ENCODE data around the gene CIAO2B. TPM values are rescaled to one million over a fixed set of nuclear protein-coding genes. Genes with fewer than 3 reads are reported as not detected.

The CIAO2B gene
- polyA plus RNA-seq, 1 donor (not counting 4 experiments of a cell fraction or from before 2014, with no cell fraction given), result 105 TPM

GRCh38 chr16:66900721-66901441, 33.3 kb downstream of the CIAO2B start:
- Histone ChIP-seq H3K9me3 (ENCODE audit: control insufficient read depth, low read depth, low read length) (no peaks in the 10 kb centered on the region), H3K9ac (ENCODE audit: control insufficient read depth, extremely low read depth, insufficient read depth, low read length) (no peak overlapping the region), H3K9me1 (ENCODE audit: control insufficient read depth, extremely low read depth, insufficient read depth, low read length) (no peaks in the 10 kb centered on the region), H3K27ac (ENCODE audit: control insufficient read depth, insufficient read depth, low read length) (no peak overlapping the region), H3K27me3 (ENCODE audit: control insufficient read depth, extremely low read depth, insufficient read depth, low read length) (no peaks in the 10 kb centered on the region), H2AFZ (ENCODE audit: control insufficient read depth, low read length) (no peak overlapping the region), H4K20me1 (ENCODE audit: control insufficient read depth, extremely low read depth, insufficient read depth, low read length) (no peaks in the 10 kb centered on the region), H3K4me2 (ENCODE audit: control insufficient read depth, extremely low read depth, insufficient read depth, low read depth, low read length) (no peak overlapping the region), H3K4me3 (ENCODE audit: control insufficient read depth in 2 of 3, extremely low read depth in 1 of 3, insufficient read depth in 2 of 3, low read depth in 1 of 3, low read length in 3 of 3) (no peak overlapping the region), H3K4me1 (ENCODE audit: control insufficient read depth, extremely low read depth, insufficient read depth, low read length) (peaks cover 26% of the 10 kb centered on the region), H3K79me2 (ENCODE audit: control insufficient read depth, insufficient read depth, low read length) (no peaks in the 10 kb centered on the region), H3K36me3 (ENCODE audit: control insufficient read depth in 2 of 2, extremely low read depth in 1 of 2, insufficient read depth in 2 of 2, low read length in 2 of 2) (no peaks in the 10 kb centered on the region)
- TF ChIP-seq CTCF (optimal IDR thresholded peaks at IDR 0.05 in 1 of 3, IDR thresholded peaks at IDR 0.05 in 1 of 3, conservative IDR thresholded peaks at IDR 0.05 in 1 of 3; ENCODE audit: extremely low read depth in 1 of 3, insufficient read depth in 2 of 3, low read length in 3 of 3), result no peak
- TF ChIP-seq EZH2 (IDR thresholded peaks at IDR 0.05; ENCODE audit: low read length), result no peak
- dilution Hi-C loops (cut with MboI; ENCODE audit: extremely low pct_ligation_motif_present, low sequenced_read_pairs), result no loop called here
- DNase-seq (ENCODE audit: low read depth, low spot score) (no peak), FAIRE-seq (no peak)

GRCh38 chr16:66899945-66900710, 34.1 kb downstream of the CIAO2B start:
- Histone ChIP-seq H3K4me1 (ENCODE audit: control insufficient read depth, extremely low read depth, insufficient read depth, low read length) (peaks cover 25% of the 10 kb centered on the region), H4K20me1 (ENCODE audit: control insufficient read depth, extremely low read depth, insufficient read depth, low read length) (no peaks in the 10 kb centered on the region), H3K27ac (ENCODE audit: control insufficient read depth, insufficient read depth, low read length) (no peak overlapping the region), H2AFZ (ENCODE audit: control insufficient read depth, low read length) (no peak overlapping the region), H3K79me2 (ENCODE audit: control insufficient read depth, insufficient read depth, low read length) (no peaks in the 10 kb centered on the region), H3K9ac (ENCODE audit: control insufficient read depth, extremely low read depth, insufficient read depth, low read length) (no peak overlapping the region), H3K9me3 (ENCODE audit: control insufficient read depth, low read depth, low read length) (no peaks in the 10 kb centered on the region), H3K36me3 (ENCODE audit: control insufficient read depth in 2 of 2, extremely low read depth in 1 of 2, insufficient read depth in 2 of 2, low read length in 2 of 2) (no peaks in the 10 kb centered on the region), H3K9me1 (ENCODE audit: control insufficient read depth, extremely low read depth, insufficient read depth, low read length) (no peaks in the 10 kb centered on the region), H3K27me3 (ENCODE audit: control insufficient read depth, extremely low read depth, insufficient read depth, low read length) (no peaks in the 10 kb centered on the region), H3K4me3 (ENCODE audit: control insufficient read depth in 2 of 3, extremely low read depth in 1 of 3, insufficient read depth in 2 of 3, low read depth in 1 of 3, low read length in 3 of 3) (no peak overlapping the region), H3K4me2 (ENCODE audit: control insufficient read depth, extremely low read depth, insufficient read depth, low read depth, low read length) (no peak overlapping the region)
- TF ChIP-seq CTCF (optimal IDR thresholded peaks at IDR 0.05 in 1 of 3, IDR thresholded peaks at IDR 0.05 in 1 of 3, conservative IDR thresholded peaks at IDR 0.05 in 1 of 3; ENCODE audit: extremely low read depth in 1 of 3, insufficient read depth in 2 of 3, low read length in 3 of 3), result no peak
- no peak for TF ChIP-seq EZH2 (IDR thresholded peaks at IDR 0.05; ENCODE audit: low read length)
- DNase-seq (ENCODE audit: low read depth, low spot score), result no peak
- dilution Hi-C loops (cut with MboI; ENCODE audit: extremely low pct_ligation_motif_present, low sequenced_read_pairs), result no loop called here
- FAIRE-seq, result no peak

All from keratinocyte (primary cell).